Right ventricle myocardium inferior (tissue), 1 donor: Measurements from ENCODE around the gene TAS2R7. TPM values are rescaled to one million over a fixed set of nuclear protein-coding genes. Genes with fewer than 3 reads are reported as not detected.
"Not testable (repeated sequence)": the region's sequence is repeated elsewhere in the genome, so short reads cannot be mapped to it uniquely, and the experiment has no call there.

Experiments used
- ATAC-seq: fragments of 200-7000 bp; cut with Tn5 transposase; one replicate; pipeline ENCODE4 v1.9.1; 2020; ENCODE audit warnings: mild to moderate bottlenecking, moderate library complexity
- DNase-seq: peaks from one replicate; pipeline ENCODE4 v3.0.0; 2021; ENCODE audit errors: missing footprints
- intact Hi-C: fragments of 100-400 bp; cut with DNase I; formaldehyde crosslinking; loops from one replicate; pipeline ENCODE4 v1.11.0; 2022
- long read RNA-seq: library from polyadenylated mRNA; unstranded; transcript quantifications from one replicate; pipeline ENCODE4 v2.0.0, GENCODE V29; 2021
- total RNA-seq: library from RNA; stranded (reverse); fragmentation: NEBNext Ultra II Directional; extraction: Animal tissue kit (Norgen Biotek cat#: 25700); gene quantifications from one replicate; pipeline ENCODE4 v1.2.1, GENCODE V29; 2021
- donor health status: DM: no; HTN: yes; CAD: no; lungs with severe emphysema.

The TAS2R7 gene, protein sequence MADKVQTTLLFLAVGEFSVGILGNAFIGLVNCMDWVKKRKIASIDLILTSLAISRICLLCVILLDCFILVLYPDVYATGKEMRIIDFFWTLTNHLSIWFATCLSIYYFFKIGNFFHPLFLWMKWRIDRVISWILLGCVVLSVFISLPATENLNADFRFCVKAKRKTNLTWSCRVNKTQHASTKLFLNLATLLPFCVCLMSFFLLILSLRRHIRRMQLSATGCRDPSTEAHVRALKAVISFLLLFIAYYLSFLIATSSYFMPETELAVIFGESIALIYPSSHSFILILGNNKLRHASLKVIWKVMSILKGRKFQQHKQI
- not detected for total RNA-seq
- long read RNA-seq, result 0 reads

DNA sequence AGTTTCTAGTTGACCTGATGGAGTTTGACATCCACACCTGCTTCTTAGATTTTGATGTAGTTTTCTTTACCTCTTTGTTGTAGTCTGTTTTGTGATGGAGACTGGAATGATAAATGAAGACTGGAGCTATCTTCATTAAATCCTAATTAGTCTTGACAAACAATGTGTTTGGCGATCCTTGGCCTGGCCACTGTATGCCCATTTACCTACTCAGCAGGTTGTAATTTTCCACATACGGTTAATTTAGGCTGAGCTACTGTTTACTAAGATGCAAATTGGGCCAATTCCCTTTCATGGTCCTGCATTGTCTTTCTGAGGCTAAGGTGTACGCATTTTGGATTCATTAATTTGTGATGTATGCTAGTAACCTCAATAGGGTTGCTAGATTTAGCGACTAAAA lies at the start of gene TAS2R7:
TSS of gene TAS2R7 (minus strand) at position 41 of the 400 bp plus-strand sequence. CDS start 57 bp downstream, outside the sequence.
- ATAC-seq, result no peak
- intact Hi-C loops, result no loop called here

DNA sequence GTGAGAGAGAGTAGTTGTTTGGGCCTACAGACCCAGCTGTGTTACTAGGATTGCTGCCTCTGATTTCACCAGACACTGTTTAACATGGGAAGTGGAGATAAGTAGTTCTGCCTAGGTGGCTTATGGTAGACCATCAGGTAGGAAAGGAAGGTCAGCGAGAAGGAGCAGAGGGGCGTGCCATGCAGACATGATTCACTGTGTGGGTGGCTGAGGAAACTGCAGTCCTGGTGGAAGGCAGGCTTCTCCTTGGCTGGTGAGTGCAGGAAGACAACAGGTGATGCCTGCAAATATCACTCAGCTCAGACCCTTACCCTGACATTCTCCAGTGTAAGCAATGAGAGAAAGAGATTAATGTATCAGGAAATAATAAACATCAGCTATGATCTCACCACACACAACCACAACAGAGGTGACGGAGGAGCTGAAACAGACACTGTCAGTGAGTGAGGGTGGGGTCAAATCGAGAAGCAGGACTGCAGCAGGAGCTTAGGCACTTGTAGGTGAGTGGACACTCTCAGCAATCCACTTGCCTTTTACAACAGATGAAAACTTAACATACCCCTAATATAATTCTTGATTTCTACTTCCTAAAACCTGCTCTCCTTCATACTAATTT lies 48.9 kb upstream of the TAS2R7 start:
- ATAC-seq, result no peak
- intact Hi-C loops, result no loop called here
- DNase-seq, result no peak

More for the DNA sequence above, at the start of gene TAS2R7:
- no peak for DNase-seq

DNA sequence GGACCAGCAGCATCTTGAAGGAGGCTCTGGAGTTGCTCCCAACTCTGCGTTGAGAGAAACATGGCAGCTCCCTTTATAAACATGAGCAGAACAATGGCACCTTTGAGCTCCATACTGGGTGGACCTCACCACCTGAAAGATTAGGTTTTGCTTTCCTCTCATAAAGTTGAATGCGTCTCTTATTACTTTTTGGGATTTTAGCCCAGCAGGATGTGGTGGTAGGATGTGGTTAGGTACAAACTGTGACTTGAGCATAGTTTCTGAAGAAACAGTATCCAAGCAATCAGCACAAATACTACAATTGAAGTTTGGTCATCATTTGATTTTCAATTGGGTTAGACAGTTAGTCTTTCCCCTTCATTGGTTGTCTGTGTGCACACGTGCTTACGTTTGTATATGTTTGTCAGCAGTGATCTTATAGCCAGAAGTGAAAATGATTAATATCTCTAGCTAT lies 47.0 kb upstream of the TAS2R7 start, which contains the start of gene PRR4:
TSS of gene PRR4 (minus strand) at position 51 of the 454 bp plus-strand sequence. CDS start at position 13, 38 bp downstream.
- ATAC-seq, result no peak
- intact Hi-C loops, result no loop called here

DNA sequence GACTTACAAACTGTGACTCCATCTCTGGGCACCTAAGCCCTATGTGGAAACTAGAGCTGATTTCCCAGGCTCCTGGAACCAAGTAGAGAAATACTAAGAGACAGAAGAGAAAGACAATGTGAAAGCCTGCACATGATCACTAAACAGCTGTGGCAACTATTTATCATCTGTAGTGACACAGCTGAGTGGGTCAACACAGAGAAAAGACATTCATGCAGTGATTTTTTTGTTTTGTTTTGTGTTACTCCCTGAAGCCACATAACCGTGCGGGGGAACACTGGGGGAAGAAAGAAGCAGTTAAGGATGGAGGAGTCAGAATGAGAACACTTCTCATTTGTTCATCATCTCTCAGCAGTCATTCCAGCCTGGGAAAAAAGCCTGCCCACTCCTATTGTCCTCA lies 45.3 kb upstream of the TAS2R7 start:
- ATAC-seq (no peak), DNase-seq (no peak)
- intact Hi-C loops, result no loop called here

More for the DNA sequence above, 47.0 kb upstream of the TAS2R7 start, which contains the start of gene PRR4:
- DNase-seq, result no peak

DNA sequence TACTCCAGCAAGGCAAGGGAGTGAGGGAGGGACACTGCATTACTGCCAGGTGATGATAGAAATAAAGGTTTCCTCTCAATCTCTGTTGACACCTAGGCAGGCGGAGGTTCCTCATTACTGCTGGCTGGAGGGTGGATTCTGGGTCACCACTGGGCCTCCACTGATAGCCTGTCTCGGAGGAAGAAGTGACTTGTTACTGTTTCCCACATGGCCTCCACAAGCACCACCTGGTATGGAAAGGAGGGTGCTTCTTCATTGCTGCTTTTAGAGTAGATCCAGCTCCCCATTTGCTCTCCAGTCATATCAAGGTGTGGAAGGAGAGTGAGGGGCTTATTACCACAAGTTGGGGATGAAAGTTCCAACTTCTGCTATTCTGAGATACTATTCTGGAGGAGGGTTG lies 40.4 kb upstream of the TAS2R7 start:
- DNase-seq (no peak), ATAC-seq (no peak)
- intact Hi-C loops, result no loop called here

DNA sequence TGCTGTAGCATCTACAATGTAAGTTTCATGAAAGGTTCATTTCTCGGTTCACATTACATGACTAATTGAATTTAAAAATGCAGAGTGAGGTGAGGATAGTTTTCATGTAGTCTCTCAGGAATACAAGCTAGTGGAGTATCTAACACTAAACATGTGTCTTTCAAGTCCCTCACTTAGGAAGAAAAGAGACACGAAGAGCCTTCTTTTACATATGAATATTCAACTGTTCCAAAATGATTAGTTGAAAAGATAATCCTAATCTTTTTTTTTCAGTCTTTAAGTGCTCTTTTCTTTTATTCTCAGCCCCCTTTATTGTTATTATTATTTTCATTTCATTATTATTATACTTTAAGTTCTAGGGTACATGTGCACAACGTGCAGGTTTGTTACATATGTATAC lies 36.0 kb upstream of the TAS2R7 start:
- intact Hi-C loops, result no loop called here

DNA sequence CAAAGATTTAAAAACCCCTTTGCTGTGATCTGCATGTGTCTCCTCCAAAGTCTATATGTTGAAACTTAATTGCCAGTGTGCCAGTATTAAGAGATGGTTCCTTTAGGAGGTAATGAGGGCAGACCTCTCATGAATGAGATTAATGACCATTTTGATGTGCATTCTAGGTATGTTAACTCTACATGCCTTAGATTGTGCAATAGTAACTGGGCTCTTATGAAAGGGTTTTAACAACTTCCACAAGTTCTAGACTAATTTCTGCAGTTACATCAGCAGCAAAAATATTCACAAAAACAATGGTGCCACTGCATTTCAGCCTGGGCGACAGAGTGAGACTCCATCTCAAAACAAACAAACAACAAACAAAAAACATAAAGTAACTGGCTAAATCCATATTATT lies 27.6 kb upstream of the TAS2R7 start:
- no peak for DNase-seq
- intact Hi-C loops, result no loop called here
- no peak for ATAC-seq

More for the DNA sequence above, 36.0 kb upstream of the TAS2R7 start:
- DNase-seq (no peak), ATAC-seq (no peak)

DNA sequence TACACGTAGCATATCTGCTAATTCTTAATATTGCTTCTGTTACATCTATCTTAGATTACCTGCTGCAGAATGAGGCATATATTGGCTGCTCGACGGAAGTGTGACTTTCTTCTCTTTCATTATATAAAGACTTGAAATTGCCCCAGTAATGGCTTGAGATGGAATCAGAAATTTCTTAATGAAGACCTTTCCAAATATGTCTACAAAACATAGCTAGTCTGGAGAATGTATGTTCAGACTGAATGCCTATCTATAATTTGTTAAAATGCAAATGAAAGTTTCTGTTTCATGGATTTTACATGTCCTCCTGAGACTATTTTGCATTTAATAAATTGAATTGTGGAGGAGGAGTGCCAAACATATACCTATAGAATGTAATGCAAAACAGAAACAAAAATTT lies 23.8 kb upstream of the TAS2R7 start, which contains the start of gene TAS2R10:
TSS of gene TAS2R10 (minus strand) at position 101 of the 400 bp plus-strand sequence. CDS start at position 12, 89 bp downstream.
- intact Hi-C loops, result no loop called here
- ATAC-seq (no peak), DNase-seq (no peak)

DNA sequence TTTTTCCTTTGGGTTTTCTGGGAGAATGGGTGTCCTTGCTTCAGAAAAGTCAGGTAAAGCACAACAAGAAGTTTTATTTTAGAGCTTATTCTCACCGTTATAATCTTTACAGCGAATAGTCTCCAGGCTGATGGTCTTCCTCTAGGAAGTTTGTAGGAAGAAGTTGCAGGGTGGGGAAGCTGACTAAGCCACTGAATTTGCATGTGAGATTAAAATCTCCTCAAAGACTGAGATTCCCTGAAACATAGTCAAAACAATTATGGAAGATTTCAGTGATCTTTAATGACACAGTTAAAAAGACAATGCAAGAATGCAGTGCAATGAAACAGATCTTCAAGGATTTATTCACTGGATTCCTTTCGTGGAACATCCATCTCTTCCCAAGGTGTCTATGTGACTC lies 22.5 kb upstream of the TAS2R7 start:
- DNase-seq (no peak), ATAC-seq (no peak)
- intact Hi-C loops, result no loop called here

DNA sequence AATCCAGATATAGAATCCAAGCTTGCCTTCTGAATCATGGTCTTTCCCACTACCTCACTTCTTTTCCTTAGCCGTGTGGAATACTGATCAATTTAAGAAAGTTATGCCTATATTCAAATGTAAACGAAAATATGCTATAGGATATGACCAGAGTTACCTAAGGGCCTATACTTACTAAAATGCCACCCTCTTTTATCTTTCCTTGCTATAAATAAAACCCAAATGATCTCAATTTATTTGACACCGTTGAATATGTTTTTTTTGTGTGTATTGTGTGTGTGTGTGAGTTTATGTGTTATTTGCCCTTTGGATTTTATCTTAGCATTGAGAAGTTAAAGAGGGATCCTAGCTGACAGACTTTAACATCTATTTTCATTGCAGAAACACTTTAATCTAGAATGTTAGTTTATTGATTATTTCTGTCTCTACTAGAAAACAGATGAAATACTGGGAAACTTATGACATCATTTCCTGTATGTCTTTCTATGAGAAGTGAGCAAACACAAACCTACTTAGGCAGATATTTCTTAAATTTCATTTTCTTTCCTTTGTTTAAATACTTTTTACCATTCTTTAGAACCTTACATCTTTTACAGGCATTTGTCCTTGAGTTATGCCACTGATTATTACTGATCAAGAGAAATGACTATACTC lies 9.6 kb upstream of the TAS2R7 start:
- ATAC-seq, result no peak
- no peak for DNase-seq

DNA sequence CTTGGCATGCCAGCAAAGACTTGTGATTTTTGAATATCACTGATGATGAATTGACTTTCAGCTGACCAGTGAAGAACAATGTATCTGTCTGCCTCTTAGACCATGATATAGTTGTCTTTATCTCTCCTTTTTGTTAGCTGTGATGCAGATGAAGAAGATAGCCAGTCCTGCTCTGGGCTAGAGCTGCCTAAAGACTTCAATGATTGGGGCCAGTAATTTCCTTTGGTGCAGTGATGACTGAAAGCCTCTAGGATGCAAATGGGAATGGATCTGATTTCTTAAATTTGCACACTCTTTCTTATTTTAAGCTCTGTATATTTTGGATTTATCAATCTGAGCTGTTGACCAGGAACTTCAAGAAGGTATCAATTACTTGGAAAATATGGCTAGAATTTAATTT lies 7.6 kb upstream of the TAS2R7 start, which contains the start of gene TAS2R9:
TSS of gene TAS2R9 (minus strand) at position 101 of the 400 bp plus-strand sequence. CDS start at position 8, 93 bp downstream.
- ATAC-seq (no peak), DNase-seq (no peak)
- intact Hi-C loops, result no loop called here

More for the DNA sequence above, 9.6 kb upstream of the TAS2R7 start:
- intact Hi-C loops, result no loop called here

DNA sequence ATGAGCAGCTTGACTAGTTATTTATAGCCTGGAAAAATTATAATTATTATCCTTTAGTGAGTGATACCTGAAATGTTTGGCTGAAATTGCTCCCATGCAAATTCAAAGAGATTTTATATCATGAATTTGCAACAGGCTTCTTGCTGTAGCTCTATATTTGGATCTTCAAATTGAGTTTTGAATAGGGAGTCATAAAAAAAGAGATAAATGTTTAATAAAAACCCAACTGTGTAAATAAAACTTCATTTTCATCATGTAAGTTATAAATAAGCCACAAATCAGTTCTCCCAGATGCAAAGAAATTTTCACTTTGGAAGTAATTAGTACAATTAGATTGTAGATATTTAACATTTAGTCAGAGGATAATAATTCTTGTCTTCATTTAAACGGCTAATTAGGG lies 4.8 kb upstream of the TAS2R7 start, which contains the start of gene TAS2R8:
TSS of gene TAS2R8 (minus strand) at position 101 of the 400 bp plus-strand sequence. CDS start 306 bp downstream, outside the sequence.
- ATAC-seq (no peak), DNase-seq (no peak)
- intact Hi-C loops, result no loop called here

DNA sequence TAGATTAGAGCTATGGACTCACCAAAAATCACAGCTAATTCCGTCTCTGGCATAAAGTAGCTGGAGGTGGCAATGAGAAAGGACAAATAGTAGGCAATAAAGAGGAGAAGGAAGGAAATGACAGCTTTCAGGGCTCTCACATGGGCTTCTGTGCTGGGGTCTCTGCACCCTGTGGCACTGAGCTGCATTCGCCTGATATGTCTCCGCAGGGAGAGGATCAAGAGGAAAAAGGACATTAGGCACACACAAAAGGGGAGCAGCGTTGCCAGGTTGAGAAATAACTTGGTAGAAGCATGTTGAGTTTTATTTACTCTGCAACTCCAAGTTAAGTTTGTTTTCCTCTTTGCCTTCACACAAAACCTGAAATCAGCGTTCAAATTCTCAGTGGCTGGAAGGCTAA lies 686 bp downstream of the TAS2R7 start:
- ATAC-seq (no peak), DNase-seq (no peak)

DNA sequence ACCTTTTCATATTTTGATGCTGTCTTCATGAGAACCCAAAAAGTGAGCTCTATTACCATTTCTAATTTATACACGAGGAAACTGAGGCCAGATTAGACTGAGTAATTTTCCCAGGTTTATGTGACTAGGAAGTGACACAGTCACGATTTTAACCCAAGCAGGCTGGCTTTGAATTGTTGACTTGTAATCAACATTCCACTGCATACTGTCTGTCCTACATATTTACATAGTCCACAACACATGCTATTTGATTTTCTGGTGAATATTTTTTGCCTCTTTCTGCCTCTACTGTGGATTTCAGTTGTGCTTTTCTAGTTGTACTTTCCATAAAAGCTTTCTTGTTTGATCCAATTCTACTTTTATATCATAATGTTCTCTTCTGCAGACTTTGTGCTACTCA lies 8.2 kb downstream of the TAS2R7 start:
- intact Hi-C loops, result no loop called here
- DNase-seq (no peak), ATAC-seq (no peak)

More for the DNA sequence above, 686 bp downstream of the TAS2R7 start:
- intact Hi-C loops, result no loop called here

DNA sequence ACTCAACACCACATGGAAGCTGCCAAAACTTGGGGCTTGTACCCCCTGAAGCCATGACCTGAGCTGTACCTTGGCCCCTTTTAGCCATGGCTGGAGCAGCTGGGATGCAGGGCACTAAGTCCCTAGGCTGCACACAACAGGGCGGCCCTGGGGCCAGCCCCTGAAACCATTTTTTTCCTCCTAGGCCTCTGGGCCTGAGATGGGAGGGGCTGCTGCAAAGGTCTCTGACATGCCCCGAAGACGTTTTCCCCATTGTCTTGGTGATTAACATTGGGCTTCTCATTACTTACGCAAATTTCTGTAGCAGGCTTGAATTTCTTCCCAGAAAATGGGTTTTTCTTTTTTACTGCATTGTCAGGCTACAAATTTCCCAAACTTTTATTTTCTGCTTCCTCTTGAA lies 10.7 kb downstream of the TAS2R7 start:
- intact Hi-C loops, ATAC-seq, DNase-seq: not testable (repeated sequence)

DNA sequence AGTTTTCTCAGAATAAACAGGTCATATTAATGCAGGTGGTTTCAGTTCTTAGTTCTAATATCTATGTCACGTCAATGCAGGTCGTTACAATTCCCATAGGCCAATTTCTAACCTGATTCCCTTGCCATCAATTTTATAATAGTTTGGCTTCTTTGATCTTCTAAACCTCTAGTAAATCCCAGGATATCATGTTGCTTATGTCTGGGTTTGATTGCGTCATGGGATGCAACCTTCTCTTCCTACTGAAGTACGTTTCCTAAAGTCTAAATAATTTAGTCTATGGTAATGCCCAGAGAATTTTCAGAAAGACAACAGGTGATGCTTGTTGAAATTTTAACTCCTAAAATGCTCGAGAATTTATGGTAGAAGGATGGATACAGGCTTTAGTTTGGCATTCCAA lies 19.2 kb downstream of the TAS2R7 start:
- intact Hi-C loops, result no loop called here
- ATAC-seq (no peak), DNase-seq (no peak)

DNA sequence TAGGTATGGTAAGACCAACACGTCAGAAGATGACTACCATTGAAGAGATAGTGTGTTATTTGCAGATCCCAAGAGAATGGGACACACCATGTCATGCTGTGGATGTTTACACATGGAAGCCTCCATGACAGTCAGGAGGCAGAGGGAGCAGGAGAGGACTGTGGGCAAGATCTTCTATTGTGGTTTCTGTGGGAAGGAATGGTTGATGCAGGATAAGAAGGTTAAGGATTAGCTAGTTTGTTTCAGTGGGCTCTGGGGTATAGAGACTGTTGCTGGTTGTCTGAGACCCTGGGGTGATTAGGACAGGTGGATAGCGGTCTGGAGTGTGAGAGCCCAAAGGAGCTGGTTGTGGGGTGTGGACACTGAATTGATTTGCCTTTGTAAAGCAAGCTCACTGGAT lies 23.3 kb downstream of the TAS2R7 start:
- no peak for ATAC-seq
- intact Hi-C loops, result no loop called here
- no peak for DNase-seq

DNA sequence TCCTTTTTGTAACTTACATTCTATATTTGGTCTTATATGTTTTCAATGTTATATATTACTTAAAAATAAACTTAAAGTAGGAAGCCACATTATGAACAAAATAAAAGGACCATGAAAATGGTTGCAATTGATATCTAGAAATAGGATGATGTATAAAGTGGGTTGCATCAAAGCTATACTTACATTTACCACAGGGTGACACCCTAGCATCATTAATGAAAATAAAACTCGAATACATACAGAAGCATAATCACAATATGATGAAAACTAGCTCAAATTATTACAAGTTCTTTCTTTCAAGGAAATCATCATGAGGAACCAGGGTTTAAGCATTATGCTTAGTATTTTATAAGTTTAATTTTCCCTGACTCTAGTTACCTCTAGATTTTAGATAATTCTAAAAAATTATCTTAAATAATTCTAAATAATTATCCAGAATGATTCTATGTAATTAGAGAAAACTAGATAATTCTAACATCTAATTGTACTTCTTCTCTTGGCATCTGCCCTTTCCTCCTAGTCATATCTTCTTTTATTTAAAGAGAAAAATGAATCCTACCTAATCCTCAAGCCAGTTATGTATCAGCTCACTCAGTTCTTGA lies 31.2 kb downstream of the TAS2R7 start:
- DNase-seq (no peak), ATAC-seq (no peak)
- intact Hi-C loops, result loop anchor here (1.0 to 2.0 kb wide), 2 partner anchors 428 to 716 kb away; no protein-coding TSS in a partner anchor

DNA sequence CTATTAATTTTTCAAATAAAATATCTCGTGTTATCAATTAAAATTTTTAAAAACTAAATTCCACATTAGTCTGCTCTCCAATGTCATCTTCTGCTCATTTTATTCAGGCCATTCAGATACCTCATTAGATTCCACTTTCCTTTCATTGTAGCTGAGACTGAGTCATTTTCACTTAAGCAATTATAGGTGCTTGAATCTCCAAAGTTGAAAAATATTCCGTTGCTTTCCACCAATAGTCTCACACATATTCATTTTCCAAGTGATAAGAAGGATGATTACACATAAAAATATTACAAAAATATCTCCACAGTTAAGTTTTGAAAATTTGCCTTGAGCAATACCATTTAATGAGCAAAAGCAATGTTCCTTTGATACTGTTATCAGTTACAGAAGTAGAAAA lies 42.8 kb downstream of the TAS2R7 start:
- intact Hi-C loops, result no loop called here
- ATAC-seq (no peak), DNase-seq (no peak)
